Measurements from ENCODE around the gene ITGAE.

DNA sequence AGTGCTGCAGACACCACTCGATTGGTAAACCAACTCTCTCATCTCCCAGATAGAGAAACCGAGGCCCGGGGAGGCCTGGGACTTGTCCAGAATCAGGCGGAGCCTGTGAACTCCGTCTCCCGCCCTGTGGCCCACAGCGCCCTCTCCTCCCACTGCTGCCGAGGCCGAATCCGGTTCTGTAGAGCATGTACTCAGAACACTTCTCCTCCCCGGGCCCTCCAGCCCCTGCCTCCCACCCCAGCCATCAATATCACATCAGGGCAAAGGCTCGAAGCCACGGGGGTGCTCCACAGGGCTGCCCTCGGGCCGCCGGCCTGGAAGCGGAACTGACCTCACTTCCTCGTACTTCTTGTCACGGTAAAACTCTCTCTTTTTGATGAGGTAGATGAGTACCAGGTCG, 119.4 kb downstream of the ITGAE start:
- no peak for TF ChIP-seq POLR2AphosphoS5 (IDR thresholded peaks at IDR 0.05)
- no peak for TF ChIP-seq CTCF (IDR thresholded peaks at IDR 0.05)

Measured in sigmoid colon (tissue), 4 donors.